Kidney capillary endothelial cell (primary cell): ENCODE data around the gene EID2.

ENCODE experiments used
- DNase-seq: peaks from one replicate; pipeline ENCODE4 v3.0.0-alpha.2; 2018; ENCODE audit warnings: low spot score

EID2 gene

GRCh38 chr19:39533791-39534190 is 6.2 kb downstream of the EID2 start:
- no peak for DNase-seq

GRCh38 chr19:39533003-39533512 is 6.9 kb downstream of the EID2 start:
- no peak for DNase-seq

- DNase-seq, result peak; percentile 97
Measured at GRCh38 chr19:39532233-39533002, 7.5 kb downstream of the EID2 start, which contains the start of gene EID2B. TSS of gene EID2B (minus strand) at chr19:39532852. CDS start at chr19:39532802, 50 bp downstream.

- no peak for DNase-seq
Measured at GRCh38 chr19:39531834-39532232, 8.1 kb downstream of the EID2 start.

DNA sequence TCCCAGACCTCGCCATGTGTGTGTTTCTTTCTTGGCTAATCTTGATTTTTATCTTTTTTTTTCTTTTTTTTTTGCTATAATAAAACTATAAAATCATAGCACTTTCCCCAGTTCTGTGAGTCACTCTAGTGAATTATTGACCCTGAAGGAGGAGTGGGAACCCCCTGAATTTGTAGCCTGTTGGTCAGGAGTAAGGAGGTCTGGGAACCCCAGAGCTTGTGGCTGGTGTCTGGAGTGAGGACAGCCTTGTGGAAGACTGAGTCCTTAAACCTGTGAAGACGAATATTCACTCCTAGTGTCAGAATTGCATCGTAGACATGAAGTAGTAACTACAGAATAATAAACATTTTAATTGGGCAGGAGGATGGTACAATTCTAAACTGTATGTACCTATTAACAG is 14.8 kb downstream of the EID2 start:
- DNase-seq, result no peak

DNA sequence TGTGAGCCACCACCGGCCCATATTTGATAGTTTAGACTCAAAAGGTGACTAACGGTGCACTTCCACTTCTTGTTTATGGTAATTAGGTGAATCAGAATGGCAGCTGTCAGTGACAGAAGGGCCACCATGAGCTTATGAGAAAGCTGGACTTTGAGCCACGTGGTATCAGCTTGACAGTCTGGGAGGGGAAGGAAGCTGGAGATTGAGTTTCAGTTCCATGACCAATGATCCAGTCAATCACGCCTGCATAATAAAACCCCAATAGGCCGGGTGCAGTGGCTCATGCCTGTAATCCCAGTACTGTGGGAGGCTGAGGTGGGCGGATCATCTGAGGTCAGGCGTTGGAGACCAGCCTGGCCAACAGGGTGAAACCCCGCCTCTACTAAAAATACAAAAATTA is 15.5 kb downstream of the EID2 start:
- DNase-seq, result no peak

DNA sequence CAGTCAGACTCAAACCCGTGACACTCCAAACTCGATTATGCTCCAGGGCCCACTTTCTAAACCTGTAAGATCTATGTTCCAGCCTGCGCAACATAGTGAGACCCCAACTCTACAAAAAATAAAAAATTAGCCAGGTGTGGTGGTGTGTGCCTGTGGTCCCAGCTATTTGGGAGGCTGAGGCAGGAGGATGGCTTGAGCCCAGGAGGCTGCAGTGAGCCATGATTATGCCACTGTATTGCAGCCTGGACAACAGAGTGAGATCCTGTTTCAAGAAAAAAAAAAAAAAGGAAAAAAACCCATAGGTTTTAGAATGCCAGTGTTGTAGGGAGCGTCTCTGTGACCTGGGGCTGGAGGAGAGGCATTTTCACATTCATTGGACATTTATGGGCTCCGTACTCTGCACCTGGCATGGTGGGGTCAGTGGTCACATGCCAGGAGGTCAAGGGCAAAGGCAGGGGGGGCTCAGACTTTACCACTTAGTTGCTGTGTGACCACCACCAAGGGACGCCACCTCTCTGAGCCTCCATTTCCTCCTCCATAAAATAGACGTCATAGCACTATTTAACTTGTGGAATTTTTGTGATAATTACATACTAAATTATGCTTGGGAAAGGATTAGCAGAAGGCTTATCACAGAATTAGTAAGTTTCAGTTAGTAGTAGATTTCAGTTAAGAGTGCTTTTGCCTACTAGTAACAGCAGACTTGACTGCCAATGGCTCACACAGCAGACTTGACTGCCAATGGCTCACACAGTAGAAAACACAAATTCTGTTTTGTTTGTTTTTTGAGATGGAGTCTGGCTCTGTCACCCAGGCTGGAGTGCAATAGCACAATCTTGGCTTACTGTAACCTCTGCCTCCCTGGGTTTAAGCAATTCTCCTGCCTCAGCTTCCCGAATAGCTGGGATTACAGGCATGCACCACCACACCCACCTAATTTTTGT is 19.1 kb downstream of the EID2 start:
- no peak for DNase-seq

DNA sequence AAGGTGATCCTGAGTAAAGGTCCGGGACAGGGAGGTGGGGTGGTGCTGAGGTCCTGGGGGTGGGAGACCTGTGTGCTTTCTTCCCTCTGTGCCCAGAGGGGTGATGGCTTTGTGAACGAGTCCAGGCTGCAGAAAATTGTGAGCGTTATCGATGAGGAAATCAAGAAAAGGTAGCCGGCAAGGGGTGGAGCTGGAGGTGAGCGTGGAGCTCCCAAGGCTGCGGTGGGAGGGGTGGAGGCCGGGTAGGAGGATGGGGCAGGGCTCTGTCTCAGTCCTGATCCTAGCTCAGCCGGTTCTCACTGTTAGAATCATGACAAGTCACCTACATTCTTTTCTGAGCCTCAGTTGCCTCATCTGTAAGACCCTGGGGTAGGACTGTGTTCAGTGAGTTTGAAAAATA is 21.0 kb downstream of the EID2 start:
- no peak for DNase-seq

DNA sequence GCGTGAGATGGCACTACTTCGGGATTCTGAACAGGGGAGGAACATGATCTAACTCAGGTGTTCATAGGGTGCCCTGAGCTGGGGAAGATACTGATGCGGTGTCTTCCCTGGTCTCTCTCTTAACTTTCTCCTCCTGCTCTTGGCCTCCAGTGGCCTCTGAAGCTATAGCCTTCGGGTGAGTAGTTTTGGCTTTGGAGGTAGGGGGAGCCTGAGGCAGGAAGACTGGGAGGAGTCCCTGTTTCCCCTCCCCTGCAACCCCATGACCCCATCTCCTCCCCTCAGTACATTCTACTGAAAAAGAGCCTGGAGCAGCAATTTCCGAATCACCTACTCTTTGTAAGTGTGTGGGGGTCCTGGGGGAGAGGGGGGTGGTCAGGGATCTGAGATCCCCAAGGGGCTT is 21.5 kb downstream of the EID2 start:
- no peak for DNase-seq

DNA sequence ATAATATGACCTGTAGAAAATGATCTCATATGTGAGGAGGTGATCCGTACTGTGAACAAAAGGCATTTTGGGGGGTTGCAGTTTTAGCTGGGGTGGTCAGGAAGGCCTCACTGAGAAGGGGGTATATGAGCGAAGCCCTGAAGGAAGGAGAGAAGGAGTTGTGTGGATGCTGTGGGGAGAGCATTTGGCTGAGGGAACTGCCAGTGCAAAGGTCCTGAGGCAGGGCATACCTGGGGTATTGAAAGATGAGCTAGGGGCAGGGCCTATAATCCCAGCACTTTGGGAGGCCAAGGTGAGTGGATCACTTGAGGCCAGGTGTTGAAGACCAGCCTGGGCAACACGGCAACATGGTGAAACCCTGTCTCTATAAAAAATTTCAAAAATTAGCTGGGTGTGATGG is 22.5 kb downstream of the EID2 start:
- DNase-seq, result no peak

GRCh38 chr19:39516270-39516669 is 23.7 kb downstream of the EID2 start:
- no peak for DNase-seq

DNA sequence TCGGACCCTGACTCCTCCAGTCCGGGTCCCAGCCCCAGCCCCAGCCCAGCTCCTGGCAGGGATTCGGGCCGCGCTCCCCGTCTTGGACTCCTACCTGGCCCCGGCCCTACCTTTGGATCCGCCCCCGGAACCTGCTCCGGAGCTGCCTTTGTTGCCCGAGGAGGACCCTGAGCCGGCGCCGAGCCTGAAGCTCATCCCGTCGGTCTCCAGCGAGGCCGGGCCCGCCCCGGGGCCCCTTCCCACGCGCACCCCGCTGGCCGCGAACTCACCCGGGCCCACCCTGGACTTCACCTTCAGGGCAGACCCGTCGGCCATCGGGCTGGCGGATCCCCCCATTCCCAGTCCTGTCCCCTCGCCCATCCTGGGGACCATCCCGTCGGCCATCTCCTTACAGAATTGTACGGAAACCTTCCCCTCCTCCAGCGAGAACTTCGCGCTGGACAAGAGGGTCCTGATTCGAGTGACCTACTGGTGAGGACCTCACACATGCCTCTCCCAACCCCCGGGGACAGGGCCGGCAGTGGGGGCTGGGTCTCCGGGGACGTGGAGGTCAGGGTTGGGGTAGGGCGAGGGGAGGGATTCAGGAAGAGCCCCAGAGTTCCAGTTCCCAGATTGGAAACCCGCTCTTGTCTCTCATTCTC is 24.3 kb downstream of the EID2 start:
- no peak for DNase-seq

- DNase-seq, result no peak
Measured at GRCh38 chr19:39514840-39515550, 25.0 kb downstream of the EID2 start, which contains the start of gene SELENOV. TSS of gene SELENOV (plus strand) at chr19:39515139. CDS start at chr19:39515213, 74 bp downstream.

DNA sequence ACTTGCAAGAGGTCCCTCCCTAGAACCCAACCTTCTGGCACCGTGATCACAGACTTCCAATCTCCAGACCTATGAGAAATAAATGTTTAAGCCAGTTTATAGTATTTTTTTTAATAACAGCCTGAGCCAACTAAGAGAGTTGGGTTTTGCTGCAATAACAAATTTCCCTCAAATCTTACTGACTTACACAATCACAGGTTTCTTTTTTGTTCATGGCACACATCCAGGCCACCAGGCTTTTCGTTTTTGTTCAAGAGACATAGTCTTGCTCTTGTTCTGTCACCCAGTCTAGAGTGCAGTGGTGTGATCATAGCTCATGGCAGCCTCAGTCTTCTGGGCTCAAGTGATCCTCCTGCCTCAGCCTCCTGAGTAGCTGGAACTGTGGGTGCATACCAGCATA is 27.0 kb downstream of the EID2 start:
- DNase-seq, result no peak

GRCh38 chr19:39509233-39509632 is 30.7 kb downstream of the EID2 start:
- DNase-seq, result no peak

DNA sequence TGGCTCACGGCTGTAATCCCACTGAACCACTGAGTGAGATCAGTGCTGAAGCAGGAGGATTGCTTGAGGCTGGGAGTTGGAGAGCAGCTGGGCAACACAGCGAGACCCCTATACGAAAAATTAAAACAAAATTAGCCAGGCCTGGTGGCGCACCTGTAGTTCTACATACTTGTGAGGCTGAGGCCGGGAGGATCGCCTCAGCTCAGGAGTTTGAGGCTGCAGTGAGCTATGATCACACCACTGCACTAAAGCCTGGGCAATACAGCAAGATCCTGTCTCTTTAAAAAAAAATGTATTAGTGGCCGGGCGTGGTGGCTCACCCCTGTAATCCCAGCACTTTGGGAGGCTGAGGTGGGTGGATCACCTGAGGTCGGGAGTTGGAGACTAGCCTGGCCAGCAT is 31.3 kb downstream of the EID2 start:
- DNase-seq, result no peak

GRCh38 chr19:39507715-39508364 is 32.1 kb downstream of the EID2 start:
- DNase-seq, result no peak

DNA sequence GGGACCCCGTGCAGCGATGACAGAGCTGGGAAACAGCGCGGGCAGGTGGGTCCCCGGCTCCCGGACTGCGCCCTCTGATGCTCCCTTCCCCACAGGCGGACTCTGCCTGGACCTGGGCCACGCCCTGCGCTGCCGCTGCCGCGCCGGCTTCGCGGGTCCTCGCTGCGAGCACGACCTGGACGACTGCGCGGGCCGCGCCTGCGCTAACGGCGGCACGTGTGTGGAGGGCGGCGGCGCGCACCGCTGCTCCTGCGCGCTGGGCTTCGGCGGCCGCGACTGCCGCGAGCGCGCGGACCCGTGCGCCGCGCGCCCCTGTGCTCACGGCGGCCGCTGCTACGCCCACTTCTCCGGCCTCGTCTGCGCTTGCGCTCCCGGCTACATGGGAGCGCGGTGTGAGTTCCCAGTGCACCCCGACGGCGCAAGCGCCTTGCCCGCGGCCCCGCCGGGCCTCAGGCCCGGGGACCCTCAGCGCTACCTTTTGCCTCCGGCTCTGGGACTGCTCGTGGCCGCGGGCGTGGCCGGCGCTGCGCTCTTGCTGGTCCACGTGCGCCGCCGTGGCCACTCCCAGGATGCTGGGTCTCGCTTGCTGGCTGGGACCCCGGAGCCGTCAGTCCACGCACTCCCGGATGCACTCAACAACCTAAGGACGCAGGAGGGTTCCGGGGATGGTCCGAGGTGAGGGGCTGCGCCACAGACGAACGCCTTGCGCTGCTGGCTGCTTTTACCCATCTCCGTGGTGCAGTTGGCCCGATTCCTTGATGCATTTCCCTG is 32.8 kb downstream of the EID2 start:
- DNase-seq, result peak; percentile 42

GRCh38 chr19:39506598-39506943 is 33.4 kb downstream of the EID2 start:
- DNase-seq, result no peak

GRCh38 chr19:39502640-39503417 is 37.1 kb downstream of the EID2 start:
- peak; percentile 65 for DNase-seq
